ENCODE data around the gene MPI. TPM values are rescaled to one million over a fixed set of nuclear protein-coding genes. Genes with fewer than 3 reads are reported as not detected.

The MPI gene
- total and polyA plus RNA-seq, 2 experiments from 2014 or later = 18.0 to 74.2 TPM

DNA sequence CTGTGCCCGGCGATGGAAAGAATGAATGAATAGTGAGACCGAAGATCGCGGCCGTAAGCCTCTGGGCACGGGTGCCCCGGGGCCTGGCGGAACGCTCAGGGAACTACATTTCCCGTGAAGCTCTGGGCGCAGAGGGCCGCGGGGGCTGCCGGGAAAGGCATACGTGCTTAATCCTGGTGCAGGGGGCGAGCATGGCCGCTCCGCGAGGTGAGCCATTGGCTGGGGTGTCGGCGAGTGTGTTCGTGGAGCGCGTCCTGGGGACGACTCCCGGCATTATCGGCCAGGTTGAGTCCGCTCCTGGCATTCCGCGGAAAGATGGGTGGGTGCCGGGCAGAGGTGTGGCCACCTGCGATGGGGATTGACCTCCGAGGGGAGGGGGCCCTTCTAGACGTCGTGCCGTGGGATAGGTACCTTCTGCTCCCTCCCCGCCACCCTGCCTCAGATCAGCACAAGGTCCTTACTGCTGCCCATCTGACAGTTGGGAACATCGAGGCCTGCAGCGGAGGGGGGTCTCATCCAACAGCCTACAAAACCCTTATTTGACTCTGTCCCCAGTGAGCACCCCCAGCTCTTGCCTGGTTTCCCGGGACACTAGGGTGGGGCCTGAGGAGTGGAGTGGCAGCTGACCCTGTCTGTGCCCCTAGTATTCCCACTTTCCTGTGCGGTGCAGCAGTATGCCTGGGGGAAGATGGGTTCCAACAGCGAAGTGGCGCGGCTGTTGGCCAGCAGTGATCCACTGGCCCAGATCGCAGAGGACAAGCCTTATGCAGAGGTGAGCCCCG is at the start of gene MPI (continued):
- no peak for TF ChIP-seq REST (IDR thresholded peaks at IDR 0.05; ENCODE audit: unreplicated experiment)

DNA sequence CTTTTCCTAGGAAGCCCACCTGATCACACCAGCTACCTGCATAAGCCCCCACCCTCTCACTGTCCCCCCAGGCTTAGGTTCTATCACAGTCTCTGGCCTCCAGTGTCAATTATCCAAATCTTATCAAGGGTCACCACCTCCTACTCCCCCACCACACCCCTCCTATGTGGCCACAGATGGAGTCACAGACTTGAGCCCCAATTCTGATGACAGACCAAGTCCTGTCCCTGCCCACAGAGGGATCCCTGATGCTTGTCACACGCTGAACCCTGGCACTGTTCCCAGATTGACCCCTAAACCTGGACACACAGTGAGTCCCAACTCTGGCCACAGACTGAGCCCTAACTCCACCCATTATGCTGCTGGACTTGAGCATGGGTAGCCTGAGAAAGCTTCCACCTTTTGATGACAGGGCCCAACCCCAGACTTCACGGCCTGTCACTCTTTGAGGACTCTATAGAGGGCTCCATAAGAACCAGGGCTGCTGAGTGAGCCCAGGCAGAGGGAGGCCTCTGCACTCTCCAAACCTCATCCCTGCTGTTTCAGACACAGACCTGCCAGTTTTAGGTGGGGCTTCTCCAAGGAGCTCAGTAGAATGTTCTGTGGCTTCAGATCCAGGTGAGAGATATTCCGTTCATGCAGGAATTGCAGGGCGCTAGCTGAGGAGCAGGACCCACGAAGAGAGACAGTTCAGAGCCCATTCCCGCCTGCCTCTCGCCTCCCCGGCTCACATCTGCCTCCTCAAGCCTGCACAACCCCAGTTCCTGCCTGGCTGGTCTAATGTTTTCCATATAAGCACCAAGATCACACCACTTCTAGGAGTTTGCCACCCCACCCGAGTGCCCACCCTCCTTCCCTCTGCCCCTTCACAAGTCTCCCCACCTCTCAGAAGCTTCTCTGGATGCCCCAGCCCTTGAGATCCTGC is 48.7 kb upstream of the MPI start:
- Mint-ChIP-seq H3K27ac (no peak overlapping the region; the same call in 1 of the 2 replicates), H3K36me3 (ENCODE audit: low read depth) (peaks cover 16% of the 10 kb centered on the region)
- no peak for TF ChIP-seq NANOG (IDR thresholded peaks at IDR 0.05; ENCODE audit: borderline replicate concordance)
- no peak for TF ChIP-seq EZH2 (IDR thresholded peaks at IDR 0.05; ENCODE audit: low read depth, unreplicated experiment)
- no peak for TF ChIP-seq JUNB (IDR thresholded peaks at IDR 0.05; ENCODE audit: unreplicated experiment)
- TF ChIP-seq, protein P1, sequence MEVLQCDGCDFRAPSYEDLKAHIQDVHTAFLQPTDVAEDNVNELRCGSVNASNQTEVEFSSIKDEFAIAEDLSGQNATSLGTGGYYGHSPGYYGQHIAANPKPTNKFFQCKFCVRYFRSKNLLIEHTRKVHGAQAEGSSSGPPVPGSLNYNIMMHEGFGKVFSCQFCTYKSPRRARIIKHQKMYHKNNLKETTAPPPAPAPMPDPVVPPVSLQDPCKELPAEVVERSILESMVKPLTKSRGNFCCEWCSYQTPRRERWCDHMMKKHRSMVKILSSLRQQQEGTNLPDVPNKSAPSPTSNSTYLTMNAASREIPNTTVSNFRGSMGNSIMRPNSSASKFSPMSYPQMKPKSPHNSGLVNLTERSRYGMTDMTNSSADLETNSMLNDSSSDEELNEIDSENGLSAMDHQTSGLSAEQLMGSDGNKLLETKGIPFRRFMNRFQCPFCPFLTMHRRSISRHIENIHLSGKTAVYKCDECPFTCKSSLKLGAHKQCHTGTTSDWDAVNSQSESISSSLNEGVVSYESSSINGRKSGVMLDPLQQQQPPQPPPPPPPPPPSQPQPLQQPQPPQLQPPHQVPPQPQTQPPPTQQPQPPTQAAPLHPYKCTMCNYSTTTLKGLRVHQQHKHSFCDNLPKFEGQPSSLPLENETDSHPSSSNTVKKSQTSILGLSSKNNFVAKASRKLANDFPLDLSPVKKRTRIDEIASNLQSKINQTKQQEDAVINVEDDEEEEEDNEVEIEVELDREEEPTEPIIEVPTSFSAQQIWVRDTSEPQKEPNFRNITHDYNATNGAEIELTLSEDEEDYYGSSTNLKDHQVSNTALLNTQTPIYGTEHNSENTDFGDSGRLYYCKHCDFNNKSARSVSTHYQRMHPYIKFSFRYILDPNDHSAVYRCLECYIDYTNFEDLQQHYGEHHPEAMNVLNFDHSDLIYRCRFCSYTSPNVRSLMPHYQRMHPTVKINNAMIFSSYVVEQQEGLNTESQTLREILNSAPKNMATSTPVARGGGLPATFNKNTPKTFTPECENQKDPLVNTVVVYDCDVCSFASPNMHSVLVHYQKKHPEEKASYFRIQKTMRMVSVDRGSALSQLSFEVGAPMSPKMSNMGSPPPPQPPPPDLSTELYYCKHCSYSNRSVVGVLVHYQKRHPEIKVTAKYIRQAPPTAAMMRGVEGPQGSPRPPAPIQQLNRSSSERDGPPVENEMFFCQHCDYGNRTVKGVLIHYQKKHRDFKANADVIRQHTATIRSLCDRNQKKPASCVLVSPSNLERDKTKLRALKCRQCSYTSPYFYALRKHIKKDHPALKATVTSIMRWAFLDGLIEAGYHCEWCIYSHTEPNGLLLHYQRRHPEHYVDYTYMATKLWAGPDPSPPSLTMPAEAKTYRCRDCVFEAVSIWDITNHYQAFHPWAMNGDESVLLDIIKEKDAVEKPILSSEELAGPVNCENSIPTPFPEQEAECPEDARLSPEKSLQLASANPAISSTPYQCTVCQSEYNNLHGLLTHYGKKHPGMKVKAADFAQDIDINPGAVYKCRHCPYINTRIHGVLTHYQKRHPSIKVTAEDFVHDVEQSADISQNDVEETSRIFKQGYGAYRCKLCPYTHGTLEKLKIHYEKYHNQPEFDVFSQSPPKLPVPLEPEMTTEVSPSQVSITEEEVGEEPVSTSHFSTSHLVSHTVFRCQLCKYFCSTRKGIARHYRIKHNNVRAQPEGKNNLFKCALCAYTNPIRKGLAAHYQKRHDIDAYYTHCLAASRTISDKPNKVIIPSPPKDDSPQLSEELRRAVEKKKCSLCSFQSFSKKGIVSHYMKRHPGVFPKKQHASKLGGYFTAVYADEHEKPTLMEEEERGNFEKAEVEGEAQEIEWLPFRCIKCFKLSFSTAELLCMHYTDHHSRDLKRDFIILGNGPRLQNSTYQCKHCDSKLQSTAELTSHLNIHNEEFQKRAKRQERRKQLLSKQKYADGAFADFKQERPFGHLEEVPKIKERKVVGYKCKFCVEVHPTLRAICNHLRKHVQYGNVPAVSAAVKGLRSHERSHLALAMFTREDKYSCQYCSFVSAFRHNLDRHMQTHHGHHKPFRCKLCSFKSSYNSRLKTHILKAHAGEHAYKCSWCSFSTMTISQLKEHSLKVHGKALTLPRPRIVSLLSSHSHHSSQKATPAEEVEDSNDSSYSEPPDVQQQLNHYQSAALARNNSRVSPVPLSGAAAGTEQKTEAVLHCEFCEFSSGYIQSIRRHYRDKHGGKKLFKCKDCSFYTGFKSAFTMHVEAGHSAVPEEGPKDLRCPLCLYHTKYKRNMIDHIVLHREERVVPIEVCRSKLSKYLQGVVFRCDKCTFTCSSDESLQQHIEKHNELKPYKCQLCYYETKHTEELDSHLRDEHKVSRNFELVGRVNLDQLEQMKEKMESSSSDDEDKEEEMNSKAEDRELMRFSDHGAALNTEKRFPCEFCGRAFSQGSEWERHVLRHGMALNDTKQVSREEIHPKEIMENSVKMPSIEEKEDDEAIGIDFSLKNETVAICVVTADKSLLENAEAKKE (CRISPR knock-in tag; IDR thresholded peaks at IDR 0.05) = no peak
- TF ChIP-seq CTCF (conservative IDR thresholded peaks at IDR 0.05; ENCODE audit: low read depth in 2 of 2) = no peak
- TF ChIP-seq ZNF114 (CRISPR knock-in tag; IDR thresholded peaks at IDR 0.05) = no peak
- no peak for TF ChIP-seq STAT1 (IDR thresholded peaks at IDR 0.05; ENCODE audit: unreplicated experiment)
- no peak for TF ChIP-seq ZNF331 (CRISPR knock-in tag; IDR thresholded peaks at IDR 0.05; ENCODE audit: low read depth)
- TF ChIP-seq POLR2AphosphoS5 (IDR thresholded peaks at IDR 0.05; ENCODE audit: low read depth) = no peak
- no peak for TF ChIP-seq CREB1 (CRISPR knock-in tag; IDR thresholded peaks at IDR 0.05; ENCODE audit: low read depth)

More for the DNA sequence above, 48.7 kb upstream of the MPI start:
- Histone ChIP-seq H3K79me2 (replicated peaks; ENCODE audit: insufficient read depth) (no peaks in the 10 kb centered on the region), H3K4me2 (no peak overlapping the region), H3K27ac (ENCODE audit: low read depth) (no peak overlapping the region), H2AFZ (no peak overlapping the region), H3K4me3 (no peak overlapping the region), H3K9me2 (ENCODE audit: insufficient read depth) (no peaks in the 10 kb centered on the region), H3F3A (replicated peaks; ENCODE audit: low read depth) (0 out of 2 replicates have a peak, but pooled peaks cover 5% of the 10 kb centered on the region), H4K20me1 (replicated peaks; ENCODE audit: insufficient read depth) (no peaks in the 10 kb centered on the region; the same call in 1 of the 2 replicates), H3K27me3 (ENCODE audit: insufficient read depth) (no peaks in the 10 kb centered on the region), H3K4me1 (ENCODE audit: insufficient read depth) (peaks cover 9% of the 10 kb centered on the region), H3K36me3 (ENCODE audit: insufficient read depth) (no peaks in the 10 kb centered on the region; the same call in 1 of the 2 replicates)
- no peaks in the 10 kb centered on the region for H3K9me3 Mint-ChIP-seq
- H3K27me3 Mint-ChIP-seq (ENCODE audit: insufficient read depth, low read depth, poor library complexity) = peaks cover 15% of the 10 kb centered on the region
- peaks cover 22% of the 10 kb centered on the region for H3K4me1 Mint-ChIP-seq
- DNase-seq (ENCODE audit: low spot score) = no peak
- ATAC-seq = no peak
- peak overlapping the region; percentile 91 for H3K4me3 Mint-ChIP-seq

Data from GM23338 (cell line).